Measurements from ENCODE around the gene CFP.
A peak's percentile ranks its signal among the peaks of the same experiment; 100 is the strongest.
"Not testable (repeated sequence)": the region's sequence is repeated elsewhere in the genome, so short reads cannot be mapped to it uniquely, and the experiment has no call there.

The CFP gene

GRCh38 chrX:47603125-47603524, 26.6 kb downstream of the CFP start:
- not testable (repeated sequence) for DNase-seq (ENCODE audit: low read depth in 2 of 2)

- no peak for DNase-seq (ENCODE audit: low read depth in 2 of 2)
Observed at GRCh38 chrX:47597222-47597621, 32.5 kb downstream of the CFP start.

DNA sequence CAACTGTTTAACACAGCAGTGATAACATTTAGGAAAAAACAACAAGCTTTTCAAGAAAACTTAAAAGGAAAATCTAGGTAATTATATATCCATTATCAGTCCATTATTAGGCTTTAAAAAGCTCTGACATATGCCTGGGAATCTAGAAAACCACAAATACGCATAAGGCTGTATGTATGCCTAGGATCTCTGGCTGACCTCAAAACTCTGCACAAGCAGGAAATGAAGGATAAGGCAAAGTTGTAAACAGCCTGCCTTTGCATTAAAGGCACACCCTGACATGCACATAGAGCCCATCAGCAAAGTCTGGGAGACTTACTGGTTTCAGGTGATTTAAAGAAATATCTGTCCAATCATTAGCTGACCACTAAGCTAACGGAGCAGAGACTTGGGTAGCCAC, 33.5 kb downstream of the CFP start:
- DNase-seq (ENCODE audit: low read depth in 2 of 2): no peak

GRCh38 chrX:47595716-47596251, 33.9 kb downstream of the CFP start:
- DNase-seq (ENCODE audit: low read depth in 2 of 2): no peak

DNA sequence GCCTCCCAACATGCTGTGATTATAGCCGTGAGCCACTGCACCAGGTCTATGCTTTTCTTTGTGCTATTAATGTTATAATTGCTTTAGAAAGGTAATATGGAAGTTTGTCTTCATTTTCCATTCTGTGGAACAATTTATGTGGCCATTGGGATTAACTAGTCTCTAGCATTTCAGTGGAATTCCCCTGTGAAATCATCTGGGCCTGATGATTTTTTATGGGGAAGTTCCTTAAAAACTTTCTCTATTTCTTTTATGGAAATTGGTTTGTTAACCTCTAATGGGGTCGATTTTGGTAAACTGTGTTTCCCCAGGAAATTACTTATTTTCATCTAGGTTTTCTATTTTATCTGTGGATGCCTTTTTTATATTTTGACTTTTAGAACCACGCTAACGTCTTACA, 36.2 kb downstream of the CFP start:
- no peak for DNase-seq (ENCODE audit: low read depth in 2 of 2)

DNA sequence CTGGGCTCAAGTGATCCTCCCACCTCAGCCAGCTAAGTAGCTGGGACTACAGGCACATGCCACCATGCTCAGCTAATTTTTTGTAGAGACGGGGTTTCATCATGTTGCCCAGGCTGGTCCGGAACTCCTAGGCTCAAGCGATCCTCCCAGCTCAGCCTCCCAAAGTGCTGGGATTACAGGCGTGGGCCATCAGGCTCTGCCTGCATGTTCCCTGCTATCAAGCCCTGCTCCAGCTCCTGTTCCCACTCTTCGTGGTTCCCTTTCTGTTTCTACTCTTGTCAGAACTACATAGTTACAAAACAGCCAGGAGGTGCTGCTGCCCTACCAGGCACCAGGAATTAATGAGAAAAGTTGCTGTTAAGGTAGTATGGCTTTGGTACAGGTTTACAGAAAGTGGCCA, 38.7 kb downstream of the CFP start:
- no peak for DNase-seq (ENCODE audit: low read depth in 2 of 2)

DNA sequence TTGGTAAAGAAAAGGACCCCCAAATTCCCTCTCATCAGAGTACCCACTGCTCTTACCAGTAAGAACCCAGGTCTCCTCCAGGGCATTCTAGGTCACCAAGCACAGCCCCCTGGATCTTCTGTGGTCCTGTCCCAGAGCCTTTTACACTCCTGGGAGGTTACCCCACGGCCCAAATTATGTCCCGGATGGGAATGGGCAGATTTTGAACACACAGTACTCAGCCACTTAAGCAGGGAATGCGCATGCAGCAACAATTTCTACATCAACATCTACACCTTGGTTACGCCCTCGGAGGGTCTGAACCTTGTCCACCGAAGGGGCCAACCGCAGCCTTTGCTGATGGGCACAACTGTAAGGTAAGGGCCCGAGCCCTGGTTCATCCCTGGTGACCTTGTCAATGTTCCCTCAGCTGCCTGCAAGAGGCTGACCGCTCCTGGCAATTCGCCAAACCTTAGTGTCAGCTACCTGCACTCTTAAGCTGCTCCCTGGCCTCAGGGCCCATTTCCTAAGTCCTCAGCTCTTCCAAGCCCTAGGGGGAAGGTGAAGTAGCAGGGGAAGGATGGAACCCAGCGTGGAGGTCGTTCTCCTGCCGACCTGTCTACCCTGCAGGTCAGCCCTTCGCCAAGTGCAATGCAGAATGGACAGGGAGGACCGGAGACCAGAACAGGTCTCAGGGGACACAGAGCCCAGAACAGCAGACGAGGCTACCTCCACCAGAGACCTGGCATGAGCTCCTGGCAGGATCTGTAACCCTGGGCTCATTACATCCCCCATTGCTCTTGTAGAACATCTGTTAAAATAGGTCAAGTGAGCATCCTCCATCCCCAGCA, 41.6 kb downstream of the CFP start:
- no peak for DNase-seq (ENCODE audit: low read depth in 2 of 2)

GRCh38 chrX:47587091-47587891, 42.4 kb downstream of the CFP start:
- DNase-seq (ENCODE audit: low read depth in 2 of 2): no peak

DNA sequence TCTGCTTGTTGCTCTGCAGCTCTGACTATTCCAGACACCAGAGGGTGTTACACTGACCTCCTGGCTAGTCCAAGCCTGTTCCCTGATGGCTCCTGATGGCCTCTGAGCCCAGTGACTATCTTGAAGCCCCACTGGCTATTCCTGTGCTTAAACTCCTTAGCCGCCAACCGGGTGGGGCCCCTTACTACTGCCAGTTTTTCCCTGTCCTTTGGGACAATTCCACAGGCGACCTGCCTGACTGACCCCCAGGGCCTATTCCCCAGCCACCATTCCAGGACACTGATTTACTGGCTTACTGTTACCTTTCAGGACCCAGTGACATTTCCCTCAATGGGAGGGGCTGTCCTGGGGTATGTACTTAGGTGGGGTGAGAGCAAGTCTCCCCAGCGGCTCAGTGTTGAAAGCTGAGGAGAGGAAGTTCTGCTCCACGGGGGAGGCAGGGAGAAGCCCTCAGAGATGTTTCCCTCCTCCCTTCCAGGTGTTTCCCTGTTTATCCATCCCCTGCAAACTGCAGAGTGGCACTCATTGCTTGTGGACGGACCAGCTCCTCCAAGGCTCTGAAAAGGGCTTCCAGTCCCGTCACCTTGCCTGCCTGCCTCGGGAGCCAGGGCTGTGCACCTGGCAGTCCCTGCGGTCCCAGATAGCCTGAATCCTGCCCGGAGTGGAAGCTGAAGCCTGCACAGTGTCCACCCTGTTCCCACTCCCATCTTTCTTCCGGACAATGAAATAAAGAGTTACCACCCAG, 43.5 kb downstream of the CFP start:
- no peak for DNase-seq (ENCODE audit: low read depth in 2 of 2)

DNA sequence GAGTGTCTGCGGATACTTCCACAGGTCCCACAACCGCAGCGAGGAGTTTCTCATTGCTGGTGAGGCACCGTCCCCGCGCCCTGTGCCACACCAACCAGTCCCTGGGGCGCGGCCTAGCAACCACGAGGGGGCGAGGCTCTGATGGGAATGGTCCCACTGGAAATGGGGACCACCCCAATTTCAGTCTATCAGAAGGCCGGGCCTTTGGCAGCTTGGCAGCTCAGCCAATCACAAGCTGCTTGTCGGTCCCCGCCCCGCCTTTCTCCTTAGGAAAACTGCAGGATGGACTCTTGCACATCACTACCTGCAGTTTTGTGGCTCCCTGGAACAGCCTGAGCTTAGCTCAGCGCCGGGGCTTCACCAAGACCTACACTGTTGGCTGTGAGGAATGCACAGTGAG, 44.5 kb downstream of the CFP start:
- no peak for DNase-seq (ENCODE audit: low read depth in 2 of 2)

DNA sequence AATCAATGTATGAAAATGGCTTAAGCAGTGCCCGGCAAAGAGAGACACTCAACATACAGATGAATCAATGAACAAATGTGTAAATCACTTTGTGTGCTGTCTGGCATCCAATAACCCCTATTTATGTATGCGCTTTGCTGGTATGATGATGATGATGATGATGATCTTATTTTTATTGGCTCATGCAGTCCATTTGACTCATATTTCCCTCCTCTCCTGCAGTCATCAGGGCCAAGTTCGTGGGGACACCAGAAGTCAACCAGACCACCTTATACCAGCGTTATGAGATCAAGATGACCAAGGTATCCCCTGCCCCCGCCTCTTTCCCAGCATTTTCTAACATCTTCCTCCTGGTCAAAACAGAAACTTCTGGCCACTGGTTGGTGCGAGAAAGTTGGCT, 45.0 kb downstream of the CFP start:
- DNase-seq (ENCODE audit: low read depth in 2 of 2): no peak

- no peak for DNase-seq (ENCODE audit: low read depth in 2 of 2)
Observed at GRCh38 chrX:47583240-47583861, 46.4 kb downstream of the CFP start.

GRCh38 chrX:47581731-47582647, 47.7 kb downstream of the CFP start, which contains the start of gene TIMP1:
Gene TIMP1 (plus strand): TSS chrX:47582436. CDS start chrX:47583416, 980 bp downstream.
- peak; percentile 82 to 87 for DNase-seq (ENCODE audit: low read depth in 2 of 2)

GRCh38 chrX:47579537-47579936, 50.2 kb downstream of the CFP start:
- DNase-seq (ENCODE audit: low read depth in 2 of 2): no peak

GRCh38 chrX:47578692-47579091, 51.0 kb downstream of the CFP start:
- no peak for DNase-seq (ENCODE audit: low read depth in 2 of 2)

GRCh38 chrX:47577901-47578300, 51.8 kb downstream of the CFP start:
- no peak for DNase-seq (ENCODE audit: low read depth in 2 of 2)

DNA sequence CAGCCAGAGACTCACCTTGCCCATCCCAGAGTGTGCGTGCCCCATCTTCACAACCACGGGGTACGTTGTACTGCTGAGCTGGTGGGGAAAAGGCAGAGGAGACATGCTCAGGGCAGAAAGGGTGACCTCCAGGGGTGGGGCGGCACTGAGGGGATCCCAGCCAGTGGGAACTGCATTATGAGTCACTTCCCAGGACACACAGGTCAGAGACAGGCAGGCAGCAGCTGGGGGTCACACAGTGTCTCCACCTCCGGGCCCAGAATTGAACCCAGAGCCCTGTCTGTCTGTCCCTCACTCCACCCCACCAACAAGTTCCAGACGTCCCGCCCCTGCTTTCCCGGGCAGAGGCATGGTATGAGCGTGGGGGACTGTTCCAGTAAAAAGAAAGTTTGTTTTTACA, 52.3 kb downstream of the CFP start:
- no peak for DNase-seq (ENCODE audit: low read depth in 2 of 2)

DNA sequence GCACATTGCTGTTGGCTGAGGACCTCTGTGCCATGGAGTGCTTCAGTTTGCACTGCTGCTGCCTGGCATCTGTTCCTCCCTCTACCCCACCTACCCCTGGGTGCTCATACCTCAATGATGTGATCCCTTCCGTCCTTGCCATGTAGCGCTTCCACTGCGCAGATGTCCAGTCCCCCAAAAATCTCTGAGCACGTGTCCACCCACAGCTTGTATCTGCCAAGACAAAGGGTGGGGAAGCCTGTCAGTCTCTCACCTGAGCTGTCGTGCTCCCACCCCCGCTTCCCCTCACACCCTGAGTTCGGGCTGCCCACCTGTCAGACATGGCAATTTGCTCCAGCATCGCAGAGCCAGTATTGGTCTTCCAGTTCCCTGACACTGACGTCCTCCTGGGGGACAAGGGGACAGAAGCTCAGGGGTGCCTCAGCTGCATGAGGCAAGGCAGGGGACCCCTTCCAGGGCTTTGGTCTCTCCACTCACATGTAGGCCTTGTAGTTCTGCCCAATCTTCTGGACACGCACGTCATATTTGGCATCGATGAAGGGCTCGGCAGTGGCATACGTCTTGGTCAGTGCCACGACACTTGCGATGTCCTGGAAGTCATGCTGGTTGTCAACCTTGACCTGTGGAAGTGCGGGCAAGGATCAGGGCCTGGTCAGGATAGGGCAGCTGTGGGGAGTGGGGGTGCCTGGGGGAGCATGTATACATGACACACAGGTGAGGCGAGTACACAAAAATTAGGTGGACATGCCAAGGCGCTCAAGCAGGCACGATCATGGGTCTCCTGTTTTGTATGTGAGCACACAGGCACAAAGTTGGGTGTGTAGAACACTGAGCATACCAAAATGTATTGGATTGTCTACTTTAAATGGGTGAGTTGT, 53.5 kb downstream of the CFP start:
- no peak for DNase-seq (ENCODE audit: low read depth in 2 of 2)

- no peak for DNase-seq (ENCODE audit: low read depth in 2 of 2)
Observed at GRCh38 chrX:47574547-47575301, 55.0 kb downstream of the CFP start.

All from fibroblast of skin of left quadriceps (primary cell).